NCI-H2107 (cell line): Measurements from ENCODE around the gene MAP3K2.

Experiments used
- DNase-seq: peaks from one replicate; lab custom pipeline; 2025; lab: John Stamatoyannopoulos, UW

MAP3K2 gene

DNA sequence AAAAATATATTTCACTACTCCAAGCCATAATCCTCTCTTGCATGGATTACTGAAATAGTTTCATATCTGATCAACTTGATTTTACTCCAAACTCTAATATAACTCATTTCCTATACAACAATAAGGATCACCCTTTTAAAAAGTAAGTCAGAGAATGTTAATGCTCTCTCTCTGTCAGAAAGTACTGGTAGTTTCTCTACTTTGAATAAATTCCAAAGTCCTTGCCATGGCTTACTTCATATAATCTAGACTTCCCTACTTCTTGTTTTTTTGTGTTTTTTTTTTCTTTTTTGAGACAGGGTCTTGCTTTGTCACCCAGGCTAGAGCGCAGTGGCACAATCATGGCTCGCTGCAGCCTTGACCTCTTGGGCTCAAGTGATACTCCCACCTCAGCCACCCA is 36.2 kb downstream of the MAP3K2 start:
- DNase-seq: no peak

DNA sequence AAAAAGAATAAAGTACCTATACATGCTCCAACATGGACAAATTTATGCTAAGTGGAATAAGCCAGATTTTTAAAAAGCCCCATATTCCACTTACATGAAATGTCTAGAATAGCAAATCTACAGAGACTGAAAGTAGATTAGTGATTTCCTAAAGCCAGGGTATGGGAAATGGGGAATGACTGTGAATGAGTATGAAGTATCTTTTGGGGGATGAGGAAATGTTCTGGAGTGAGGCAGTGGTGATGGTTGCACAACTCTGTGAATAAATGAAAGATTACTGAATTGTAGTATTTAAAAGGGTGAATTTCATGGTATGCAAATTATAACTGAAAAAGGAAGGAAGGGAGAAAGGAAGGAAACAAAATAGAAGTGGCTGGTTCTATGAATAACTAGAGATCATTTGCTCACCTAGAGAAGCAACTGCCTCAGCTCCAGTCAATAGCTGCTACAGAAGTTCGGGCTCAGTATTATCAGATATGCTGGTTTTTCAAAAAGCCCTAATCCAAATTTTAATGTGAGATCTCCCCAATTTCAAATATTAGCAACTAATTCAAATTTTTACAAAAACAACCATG is 39.3 kb downstream of the MAP3K2 start:
- no peak for DNase-seq

DNA sequence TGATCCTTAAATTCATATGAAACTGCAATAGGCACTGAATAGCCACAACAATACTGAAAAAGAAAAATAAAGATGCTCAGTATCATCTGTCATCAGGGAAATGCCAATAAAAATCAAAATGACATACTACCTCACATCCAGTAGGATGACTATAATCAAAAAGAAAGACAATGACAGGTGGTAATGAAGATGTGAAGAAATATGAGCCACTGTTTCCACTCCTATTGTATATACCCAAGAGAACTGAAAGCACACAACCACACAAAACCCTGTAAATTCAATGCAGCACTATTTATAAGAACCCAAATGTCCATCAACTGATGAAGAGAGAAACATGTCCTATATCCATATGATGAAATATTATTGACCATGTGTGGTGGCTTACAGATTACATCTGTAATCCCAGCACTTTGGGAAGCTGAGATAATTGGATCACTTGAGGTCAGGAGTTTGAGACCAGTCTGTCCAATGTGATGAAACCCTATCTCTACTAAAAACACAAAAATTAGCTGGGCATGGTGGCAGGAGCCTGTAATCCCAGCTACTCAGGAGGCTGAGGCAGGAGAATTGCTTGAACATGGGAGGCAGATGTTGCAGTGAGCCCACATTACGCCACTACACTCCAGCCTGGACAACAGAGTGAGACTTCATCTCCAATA is 39.9 kb downstream of the MAP3K2 start:
- no peak for DNase-seq

DNA sequence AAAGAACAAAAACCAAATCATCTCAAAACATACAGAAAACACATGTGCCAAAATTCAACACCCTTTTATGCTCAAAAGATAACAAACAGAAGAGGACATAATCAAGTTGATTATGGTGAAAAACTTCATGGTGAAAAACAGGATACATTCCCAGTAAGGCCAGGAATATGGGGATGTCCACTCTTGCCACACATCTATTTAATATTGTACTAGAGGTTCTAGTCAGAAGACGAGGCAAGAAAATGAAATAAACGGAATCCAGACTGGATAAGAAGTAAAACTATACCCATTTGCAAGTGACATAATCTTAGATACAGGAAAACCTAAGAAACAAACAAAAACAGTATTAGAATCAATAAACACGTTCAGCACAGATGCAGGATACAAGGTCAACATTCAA is 40.8 kb downstream of the MAP3K2 start:
- no peak for DNase-seq

DNA sequence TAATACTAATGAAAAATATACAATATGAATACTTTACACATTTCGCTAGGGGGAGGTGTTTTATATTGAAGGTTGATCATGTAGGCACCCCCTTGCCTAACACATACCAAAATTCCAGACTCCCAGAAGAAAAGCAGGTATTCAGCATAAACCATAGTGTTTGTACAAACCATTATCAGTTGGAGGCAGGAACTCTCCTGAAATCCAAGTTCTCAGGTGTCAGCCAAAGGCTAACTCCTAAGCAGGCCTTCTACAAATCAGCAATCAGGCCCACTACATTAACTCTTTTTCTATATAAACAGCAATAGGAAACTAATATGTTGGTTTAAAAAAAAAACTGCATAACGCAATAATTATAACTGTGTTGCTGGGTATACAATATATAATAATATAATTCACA is 44.5 kb downstream of the MAP3K2 start:
- DNase-seq: no peak

DNA sequence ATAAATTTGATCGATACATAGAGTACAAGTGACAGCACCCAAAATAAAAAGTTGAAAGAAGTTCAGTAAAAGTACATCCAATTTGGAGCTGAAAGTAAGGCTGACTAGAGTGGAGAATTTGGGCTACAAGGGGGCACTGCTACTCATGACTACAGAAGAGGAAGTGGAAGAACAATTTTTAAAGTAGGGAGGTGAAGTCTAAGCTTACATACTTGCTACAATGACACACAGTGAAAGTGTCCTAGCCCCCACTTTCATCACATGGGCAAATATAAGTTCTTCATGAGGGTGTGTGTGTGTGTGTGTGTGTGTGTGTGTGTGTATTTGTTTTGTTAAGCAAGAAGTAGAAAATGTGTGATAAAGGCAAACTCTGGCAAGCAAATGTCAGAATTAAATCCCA is 45.7 kb downstream of the MAP3K2 start:
- no peak for DNase-seq

DNA sequence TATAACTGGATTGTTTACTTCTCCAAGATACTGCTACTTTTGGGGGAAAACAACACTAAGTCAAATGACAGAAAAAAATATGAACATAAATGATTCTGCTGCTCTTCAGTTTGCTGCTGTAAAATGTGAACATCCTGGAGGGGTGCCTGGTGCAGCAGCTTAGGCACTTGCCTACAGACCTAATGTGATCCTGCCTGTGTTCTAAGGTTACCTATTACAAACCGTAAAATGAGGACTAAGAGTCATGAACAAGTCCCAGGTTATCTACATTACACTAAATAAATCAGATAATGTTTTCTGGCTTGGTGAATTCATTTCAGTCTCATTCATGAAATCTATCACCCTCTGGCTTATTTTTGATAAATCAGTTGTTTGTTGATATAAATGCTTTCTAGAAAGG is 55.4 kb downstream of the MAP3K2 start:
- no peak for DNase-seq

DNA sequence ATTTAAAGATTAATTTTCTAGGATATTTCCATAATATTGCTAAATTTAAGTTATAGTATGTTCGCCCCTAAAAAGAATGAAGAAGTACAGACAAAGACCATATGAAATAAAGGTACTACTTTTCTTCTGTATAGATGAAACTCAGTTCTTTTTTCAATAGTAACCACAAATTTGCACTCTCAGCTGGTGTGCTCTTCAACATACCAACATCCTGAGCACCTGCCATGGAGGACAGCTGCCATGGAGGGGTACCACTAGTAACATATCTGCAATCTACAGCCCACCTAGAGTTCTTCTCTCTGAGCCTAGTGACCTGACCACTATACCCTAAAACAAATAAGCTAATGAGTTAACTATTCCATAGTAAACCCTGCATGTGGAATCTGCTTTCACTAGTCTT is 57.0 kb downstream of the MAP3K2 start:
- DNase-seq: no peak

DNA sequence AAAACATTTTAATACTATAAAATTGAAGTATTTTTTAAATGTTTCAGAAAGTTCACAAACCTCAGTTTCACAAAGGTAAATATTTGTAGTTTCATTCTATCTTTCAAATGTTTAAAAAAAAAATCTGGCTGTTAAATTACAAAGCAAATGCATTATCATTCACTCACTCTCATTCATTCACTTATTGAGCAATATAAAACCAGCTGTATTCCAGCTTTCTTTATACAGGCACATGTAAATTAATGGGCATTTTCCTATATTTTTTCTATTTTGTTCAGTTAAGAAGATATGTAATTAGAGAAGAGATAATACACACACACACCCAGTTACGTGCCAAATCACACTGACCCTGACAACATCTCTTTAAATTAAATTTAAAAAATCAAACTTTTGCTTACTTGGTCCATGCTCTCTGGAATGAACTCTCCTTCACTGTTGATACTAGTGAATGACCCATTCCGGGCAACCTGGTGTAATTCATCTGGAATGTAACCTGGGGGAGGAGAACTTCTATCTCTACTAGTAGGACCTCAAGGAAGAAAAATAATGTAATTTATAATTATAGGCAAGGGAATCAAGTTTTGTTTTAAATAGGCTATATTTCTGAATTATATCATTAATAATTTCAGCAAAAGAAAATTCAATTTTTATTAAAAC is 61.4 kb downstream of the MAP3K2 start:
- DNase-seq: no peak

DNA sequence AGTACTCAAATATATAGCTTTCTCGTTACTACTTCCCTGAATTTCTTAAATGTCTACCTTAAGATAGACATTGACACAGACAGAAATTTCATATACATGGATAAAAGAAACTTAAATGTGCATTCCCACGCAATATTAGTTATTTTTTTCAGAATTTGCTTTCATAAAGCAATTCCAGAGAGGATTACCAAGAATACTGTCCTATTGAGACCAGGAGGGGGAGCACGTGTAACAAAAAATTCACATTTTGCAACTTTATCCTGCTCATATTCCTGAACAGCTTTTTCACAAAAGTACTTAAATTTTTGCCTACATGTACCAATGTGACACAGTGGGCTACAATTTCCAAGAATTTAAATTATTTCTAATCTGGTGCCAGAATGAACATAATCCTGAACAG is 63.1 kb downstream of the MAP3K2 start:
- no peak for DNase-seq

DNA sequence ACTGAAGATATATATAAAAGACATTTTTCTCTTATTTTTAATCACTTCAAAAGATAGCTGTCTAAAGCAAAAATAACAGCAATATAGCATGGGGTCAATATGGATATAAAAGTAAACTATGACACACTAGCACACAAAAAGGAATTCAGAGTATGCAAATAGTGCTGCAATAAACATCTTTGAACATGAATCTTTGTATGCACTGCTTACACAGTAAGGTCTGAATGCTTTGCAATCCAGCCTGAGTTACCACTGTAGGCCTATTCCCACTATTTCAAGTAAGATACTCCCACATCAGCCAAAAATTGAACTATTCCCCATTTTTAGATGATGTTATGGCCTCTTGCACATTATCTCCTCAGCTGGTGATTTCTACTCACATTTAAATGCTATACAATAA is 66.5 kb downstream of the MAP3K2 start:
- no peak for DNase-seq

DNA sequence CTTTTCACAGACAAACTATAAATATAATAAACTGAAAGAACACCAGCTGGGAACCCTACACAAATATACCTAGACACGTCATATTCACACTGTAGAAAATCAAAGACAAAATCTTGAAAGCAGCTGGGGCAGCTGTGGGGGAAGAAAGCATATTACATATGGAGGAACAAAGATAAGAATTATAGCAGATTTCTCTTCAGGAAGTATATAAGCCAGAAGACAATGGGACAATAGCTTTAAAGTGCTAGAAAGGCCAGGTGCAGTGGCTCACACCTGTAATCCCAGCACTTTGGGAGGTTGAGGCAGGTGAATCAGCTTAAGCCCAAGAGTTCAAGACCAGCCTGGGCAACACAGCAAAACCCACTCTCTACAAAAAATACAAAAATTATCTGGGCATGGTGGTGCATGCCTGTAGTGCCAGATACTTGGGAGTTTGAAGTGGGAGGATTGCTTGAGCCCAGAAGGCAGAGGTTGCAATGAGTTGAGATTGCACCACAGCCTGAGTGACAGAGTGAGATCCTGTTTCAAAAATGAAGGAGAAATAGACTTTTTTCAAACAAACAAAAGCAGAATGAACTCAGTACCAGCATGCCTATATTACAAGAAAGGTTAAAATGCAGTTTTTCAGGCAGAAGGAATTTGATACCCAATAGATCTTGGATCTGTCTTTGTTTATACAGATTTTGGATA is 67.0 kb downstream of the MAP3K2 start:
- no peak for DNase-seq

DNA sequence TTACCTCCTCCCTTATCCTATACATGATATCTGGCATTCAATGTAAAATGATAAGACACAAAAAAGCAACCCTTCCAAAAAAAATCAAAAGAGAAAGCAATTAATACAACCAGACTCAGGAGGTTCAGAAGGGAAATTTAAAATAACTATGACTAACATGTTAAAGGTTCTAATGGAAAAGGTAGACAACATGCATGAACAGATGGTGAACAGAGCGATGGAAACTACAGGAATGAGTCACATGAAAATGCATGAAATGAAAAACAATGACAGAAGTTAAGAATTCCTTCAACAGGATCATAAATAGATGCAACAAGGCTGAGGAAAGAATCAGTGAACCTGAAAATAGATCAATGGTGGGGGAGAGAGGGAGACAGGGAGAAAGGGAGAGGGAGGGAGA is 67.7 kb downstream of the MAP3K2 start:
- no peak for DNase-seq

DNA sequence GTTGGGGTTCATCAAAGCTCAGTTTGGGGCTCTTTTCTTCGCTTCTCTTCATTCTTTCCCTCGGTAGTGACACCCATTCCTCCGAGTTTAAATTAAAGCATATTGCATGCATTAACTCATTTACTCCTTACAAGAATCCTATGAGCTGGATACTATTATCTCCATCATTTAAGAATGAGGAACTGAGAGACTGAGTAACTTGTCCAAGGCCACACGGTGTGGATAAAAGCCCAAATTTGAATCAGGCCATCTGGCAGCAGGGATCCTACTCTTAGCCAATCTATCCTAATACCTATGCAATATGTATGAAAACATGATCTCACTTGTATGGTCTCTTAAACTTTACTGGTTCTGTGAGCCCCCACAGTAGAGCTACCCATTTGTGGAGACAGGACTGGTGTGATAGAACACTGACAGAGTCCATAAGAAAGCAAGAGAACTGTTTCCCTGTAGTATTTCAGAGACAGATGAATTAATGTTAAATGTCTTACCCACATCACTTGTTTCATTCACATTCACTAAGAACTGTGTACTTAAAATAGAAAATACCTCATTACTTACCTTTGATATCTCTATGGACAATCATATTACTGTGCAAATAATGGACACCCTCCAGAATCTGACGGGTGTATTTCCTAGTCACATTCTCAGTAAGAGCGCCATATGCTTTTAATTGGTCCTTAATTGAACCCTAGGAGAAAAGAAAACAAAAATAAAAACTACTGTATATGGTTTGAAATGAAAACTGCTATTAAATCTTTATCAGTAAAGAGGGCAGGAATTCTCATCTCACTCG is 73.4 kb downstream of the MAP3K2 start:
- DNase-seq: no peak

DNA sequence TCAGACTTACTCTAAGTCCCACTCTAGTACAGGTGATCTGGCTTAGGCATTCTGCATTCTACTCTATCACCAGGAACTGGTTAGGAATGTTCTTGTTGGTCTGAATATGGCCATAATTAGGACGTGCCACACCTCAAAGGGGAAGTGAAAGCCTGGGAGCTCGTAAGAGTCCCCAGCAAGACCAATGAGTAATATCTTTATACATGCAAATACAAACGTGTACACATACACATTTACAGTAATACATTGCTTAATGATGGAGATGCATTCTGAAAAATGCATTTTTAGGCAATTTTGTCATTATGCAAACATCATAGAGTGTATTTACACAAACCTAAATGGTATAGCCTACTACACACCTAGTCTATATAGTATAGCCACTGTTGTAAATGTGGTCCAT is 74.4 kb downstream of the MAP3K2 start:
- no peak for DNase-seq

DNA sequence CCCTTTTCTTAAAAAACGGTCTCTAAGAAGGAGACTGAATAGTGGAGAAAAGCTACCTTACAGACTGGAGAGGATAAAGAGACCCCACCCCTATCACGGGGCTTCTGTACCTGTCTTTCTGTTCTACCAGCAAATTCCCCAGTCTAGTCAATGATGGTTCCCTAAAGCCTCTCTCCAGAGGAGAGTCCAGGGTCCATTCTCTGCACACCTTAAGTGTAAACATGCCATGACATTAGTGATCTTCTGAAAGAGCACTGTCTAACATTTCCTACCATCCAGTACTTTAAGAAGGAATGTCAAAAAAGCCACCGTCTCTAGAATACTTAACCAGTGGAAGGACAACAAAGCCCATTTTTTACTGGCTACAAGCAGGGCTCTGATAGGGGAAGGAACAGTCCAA is 76.8 kb downstream of the MAP3K2 start:
- DNase-seq: no peak

DNA sequence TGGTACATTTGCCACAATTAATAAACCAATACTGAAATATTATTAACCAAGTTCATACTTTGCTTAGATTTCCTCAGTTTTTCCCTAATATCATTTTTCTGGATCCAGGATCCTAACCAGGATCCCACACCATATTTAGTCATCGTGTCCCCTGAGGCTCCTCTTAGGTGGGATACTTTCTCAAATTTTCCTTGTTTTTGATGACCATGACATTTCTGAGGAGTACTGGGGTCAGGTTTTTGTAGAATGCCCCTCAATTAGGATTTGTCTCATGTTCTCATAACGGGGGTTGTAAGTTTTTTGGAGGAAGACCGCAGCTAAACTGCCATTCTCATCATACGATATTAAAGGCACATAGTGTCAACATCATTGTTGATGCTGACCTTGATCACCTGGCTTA is 78.3 kb downstream of the MAP3K2 start:
- DNase-seq: no peak

DNA sequence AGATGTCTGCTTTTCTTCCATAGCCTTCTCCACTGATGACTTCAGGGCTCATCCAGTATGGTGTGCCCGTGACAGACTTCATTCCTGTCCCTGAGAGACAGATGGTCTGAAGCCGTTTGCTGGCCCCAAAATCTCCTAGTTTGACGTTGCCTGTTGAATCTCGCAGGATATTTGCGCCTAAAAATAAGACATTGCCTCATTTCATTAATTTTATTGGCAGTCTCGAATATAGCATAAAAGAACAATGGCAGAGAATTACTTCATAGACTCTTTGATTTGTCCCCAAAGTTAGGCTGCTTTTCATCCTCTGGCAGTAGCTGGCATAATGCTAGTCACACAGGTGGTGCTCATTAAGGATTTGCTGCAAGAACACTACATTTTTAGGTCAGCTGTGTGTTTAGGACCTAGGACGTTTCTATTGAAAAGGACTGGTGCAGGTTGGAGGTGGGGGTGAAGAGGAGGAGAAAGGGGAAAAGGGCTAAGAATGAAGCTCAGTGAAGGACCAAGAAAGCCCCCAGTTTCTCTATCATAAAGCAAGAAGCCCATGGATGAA is 79.1 kb downstream of the MAP3K2 start:
- DNase-seq: no peak

DNA sequence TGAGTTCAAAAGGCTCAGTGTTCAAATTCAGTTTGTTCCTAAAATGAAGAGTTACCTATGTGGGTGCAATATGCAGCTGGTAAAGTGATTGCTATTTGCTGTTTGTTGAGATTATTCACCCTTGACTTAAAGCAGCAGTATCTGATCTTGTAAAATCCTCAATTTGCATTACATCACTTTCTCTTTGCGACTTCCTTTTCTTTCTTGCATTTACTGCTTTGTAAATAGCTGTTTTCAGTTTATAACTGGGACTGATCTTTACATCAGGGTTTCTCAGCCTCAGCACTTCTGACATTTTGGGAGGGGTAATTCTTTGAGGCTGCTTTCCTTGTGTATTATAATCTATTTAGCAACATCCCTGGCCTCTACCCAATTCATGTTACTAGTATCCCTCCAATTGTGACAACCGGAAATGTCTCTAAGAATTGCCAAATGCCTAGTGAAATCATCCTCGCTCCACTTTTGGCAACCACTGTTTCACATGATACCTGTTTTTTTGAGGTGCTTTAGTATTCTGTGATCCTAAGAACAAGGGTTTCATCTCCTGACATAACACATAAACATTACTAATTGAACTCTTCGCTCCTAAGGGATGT is 81.7 kb downstream of the MAP3K2 start:
- no peak for DNase-seq

DNA sequence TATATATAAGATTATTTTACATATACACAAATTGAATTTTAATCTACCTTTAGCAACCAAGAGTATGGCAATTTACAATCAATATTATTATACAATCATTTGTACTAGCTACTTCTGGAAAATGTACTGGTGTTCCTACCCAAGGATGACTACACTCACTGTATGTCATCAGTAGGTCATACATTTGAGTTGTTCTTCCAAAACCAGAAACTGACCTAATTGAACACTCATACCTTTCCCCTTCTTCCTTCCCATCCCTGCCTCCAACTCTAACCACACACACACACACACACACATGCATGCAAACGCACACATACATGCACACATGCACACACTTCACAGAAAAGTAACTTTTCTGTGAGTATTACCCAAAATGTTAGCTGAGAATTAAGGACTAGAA is 85.6 kb downstream of the MAP3K2 start:
- no peak for DNase-seq

DNA sequence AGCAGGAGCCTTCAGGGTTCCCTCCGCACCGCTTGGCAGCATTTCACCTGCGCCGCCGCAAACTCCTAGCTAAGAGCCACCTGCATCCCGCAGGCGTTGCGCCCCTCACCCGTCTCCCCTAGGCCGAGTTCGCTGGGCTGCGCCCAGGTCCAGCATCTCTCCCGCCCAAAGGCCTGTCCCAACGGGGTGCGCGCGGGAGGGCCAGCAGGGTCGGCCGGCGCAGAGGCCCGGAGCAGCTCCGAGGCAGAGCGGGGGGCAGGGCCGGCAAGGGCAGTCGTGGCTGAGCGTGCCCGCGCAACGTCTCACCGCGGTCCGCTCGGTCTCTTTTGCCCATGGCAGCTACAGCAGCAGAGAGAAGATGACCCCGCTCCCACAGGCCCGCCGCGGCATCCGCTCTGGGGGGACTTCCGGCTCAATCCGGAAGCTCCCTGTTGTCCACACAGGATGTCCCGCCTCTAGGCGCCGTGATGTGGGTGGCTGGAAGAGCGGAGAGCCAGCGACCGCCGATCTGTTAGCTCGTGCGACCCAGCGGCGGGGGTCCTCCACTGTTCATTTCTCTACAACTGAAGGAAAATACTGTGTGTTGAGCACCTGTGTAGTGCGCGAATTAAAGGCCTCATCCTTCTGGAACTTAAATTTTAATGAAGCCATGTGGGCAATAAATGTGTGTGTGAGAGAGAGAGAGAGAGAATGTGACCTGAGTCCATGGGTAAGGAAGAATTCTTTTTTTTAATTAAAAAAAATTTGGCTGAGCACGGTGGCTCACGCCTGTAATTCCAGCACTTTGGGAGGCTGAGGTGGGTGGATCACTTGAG is 93.8 kb downstream of the MAP3K2 start, which contains the start of gene ERCC3:
TSS of gene ERCC3 (minus strand) at position 397 of the 815 bp plus-strand sequence. CDS start at position 334, 63 bp downstream.
- DNase-seq: peak; percentile 44
